Activated naive CD8-positive, alpha-beta T cell (primary cell): ENCODE results near the gene CDH13.

Source experiments
- H3K27ac Mint-ChIP-seq: one replicate; pipeline ENCODE4 v1.8.0; 2021; ENCODE audit warnings: mixed read lengths
- H3K27me3 Mint-ChIP-seq: one replicate; pipeline ENCODE4 v1.8.0; 2021; ENCODE audit warnings: mixed read lengths
- H3K36me3 Mint-ChIP-seq: one replicate; pipeline ENCODE4 v1.8.0; 2021; ENCODE audit warnings: mixed read lengths
- H3K4me1 Mint-ChIP-seq: one replicate; pipeline ENCODE4 v1.8.0; 2021; ENCODE audit warnings: low read depth, mixed read lengths
- H3K4me3 Mint-ChIP-seq: one replicate; pipeline ENCODE4 v1.8.0; 2021; ENCODE audit warnings: mild to moderate bottlenecking, mixed read lengths
- H3K9me3 Mint-ChIP-seq: one replicate; pipeline ENCODE4 v1.8.0; 2021; ENCODE audit warnings: low read depth, mixed read lengths

The CDH13 gene

DNA sequence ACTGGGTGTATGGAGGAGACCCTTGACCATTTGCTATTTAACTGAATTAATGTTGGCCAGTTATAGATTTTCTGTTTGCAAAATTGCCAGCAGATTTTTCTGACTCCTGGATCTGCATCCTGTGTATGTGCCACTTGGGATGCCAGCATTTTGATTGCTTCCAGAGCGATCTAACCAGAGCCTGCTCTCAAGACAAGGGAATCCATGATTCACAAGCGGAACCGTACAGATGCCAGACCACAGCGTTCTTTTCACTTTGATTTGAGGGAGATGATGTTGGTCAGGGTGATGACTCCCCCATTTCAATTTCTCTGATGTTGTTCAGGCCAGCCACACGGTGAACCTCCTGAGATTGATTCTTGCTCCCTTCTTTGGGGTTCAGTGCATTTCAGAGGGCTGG, 228.7 kb downstream of the CDH13 start:
- no peaks in the 10 kb centered on the region for H3K36me3 Mint-ChIP-seq
- no peak overlapping the region for H3K27ac Mint-ChIP-seq
- H3K9me3 Mint-ChIP-seq = no peaks in the 10 kb centered on the region
- H3K27me3 Mint-ChIP-seq = no peaks in the 10 kb centered on the region
- H3K4me1 Mint-ChIP-seq = no peaks in the 10 kb centered on the region
- no peak overlapping the region for H3K4me3 Mint-ChIP-seq

DNA sequence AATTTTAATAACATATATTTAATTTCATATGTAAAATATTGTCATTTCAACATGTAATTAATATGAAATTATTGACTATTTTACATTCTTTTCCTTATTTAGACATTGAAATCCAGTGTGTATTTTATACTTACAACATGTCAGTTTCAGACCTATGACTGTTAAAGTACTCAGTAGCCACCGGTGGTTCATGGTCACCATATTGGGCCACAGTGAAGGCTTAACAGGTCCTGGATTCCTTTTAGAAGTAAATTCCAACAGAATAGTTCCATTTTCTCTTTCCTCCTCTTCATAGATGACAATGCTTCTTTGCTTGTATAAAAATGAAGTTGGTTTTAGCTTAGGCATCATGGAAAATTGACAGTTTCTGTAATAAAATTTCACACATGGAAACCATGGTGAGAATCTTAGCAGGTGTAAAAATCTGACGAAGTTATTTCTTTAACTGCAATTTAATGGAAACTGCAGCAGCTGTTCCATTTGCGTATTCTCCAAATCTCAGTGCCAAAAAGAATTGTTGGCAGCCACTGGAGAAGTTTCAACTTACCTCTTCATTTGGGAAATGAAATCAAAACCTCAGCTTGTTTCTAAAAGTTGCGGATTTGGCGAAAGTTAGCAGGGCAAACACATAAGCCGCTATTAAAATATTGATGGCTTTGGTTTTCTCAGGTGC, 231.1 kb downstream of the CDH13 start:
- Mint-ChIP-seq H3K4me3 (no peak overlapping the region), H3K9me3 (no peaks in the 10 kb centered on the region), H3K36me3 (no peaks in the 10 kb centered on the region), H3K4me1 (no peaks in the 10 kb centered on the region), H3K27ac (no peak overlapping the region), H3K27me3 (peaks cover 2% of the 10 kb centered on the region)

DNA sequence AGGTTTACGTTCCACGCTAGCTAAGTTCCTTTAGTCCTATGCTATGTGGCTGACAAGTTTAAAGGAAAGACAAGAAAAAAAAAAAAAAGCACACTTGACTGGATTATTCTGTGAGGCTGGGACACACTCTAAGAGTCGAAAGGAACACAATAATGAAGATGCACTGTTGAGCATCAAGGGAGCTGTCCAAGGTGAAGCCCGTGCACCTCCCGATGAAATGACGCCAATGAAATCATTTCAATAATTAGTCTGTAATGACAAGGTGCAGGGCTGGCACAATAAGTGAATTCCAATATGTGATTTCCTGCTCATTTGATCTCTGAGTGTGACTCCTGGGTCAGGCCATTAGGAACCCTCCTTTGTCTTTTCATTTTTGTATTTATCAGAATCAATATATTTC, 232.9 kb downstream of the CDH13 start:
- Mint-ChIP-seq H3K27me3 (peaks cover 2% of the 10 kb centered on the region), H3K9me3 (no peaks in the 10 kb centered on the region), H3K4me3 (no peak overlapping the region), H3K36me3 (no peaks in the 10 kb centered on the region), H3K27ac (no peak overlapping the region), H3K4me1 (no peaks in the 10 kb centered on the region)

DNA sequence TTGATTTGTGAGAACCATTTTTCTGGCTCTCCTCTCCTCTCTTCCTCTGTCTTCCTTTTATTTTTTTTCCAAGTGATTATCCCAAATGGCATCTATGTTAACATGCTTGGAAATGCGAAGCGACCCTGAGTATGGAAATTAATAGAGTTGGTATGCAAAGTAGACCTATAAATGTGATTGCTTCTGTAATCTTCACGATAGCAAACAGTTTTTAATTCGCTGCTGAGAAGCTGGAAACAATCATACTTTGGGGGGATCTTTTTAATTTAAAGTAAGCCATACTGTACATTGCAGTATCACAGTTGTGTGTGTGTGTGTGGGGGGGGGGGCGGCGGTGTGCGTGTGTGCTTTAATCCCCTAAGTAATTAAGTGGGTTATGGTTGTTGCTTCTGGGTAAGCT, 233.3 kb downstream of the CDH13 start:
- no peaks in the 10 kb centered on the region for H3K36me3 Mint-ChIP-seq
- H3K4me1 Mint-ChIP-seq = no peaks in the 10 kb centered on the region
- no peaks in the 10 kb centered on the region for H3K9me3 Mint-ChIP-seq
- H3K4me3 Mint-ChIP-seq = no peak overlapping the region
- H3K27me3 Mint-ChIP-seq = peaks cover 2% of the 10 kb centered on the region
- no peak overlapping the region for H3K27ac Mint-ChIP-seq

DNA sequence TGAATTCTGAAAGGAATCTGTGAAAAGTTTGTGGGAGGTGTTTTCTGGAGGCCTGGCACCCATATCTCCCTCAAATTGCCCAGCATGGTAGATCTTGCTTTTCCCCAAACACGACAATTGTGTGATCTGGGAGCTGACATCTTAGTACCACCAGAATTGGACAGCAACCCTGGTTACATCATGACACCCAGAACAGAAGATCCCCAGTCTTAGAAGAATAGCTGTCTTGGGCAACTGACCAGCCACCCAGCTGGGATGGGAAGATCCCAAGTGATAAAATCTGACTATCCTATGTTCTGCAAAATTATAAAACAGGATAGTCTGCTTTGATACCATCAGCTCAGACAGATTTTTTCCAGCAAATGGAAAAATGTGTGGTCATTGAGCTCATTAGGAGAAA, 235.3 kb downstream of the CDH13 start:
- H3K4me3 Mint-ChIP-seq = no peak overlapping the region

DNA sequence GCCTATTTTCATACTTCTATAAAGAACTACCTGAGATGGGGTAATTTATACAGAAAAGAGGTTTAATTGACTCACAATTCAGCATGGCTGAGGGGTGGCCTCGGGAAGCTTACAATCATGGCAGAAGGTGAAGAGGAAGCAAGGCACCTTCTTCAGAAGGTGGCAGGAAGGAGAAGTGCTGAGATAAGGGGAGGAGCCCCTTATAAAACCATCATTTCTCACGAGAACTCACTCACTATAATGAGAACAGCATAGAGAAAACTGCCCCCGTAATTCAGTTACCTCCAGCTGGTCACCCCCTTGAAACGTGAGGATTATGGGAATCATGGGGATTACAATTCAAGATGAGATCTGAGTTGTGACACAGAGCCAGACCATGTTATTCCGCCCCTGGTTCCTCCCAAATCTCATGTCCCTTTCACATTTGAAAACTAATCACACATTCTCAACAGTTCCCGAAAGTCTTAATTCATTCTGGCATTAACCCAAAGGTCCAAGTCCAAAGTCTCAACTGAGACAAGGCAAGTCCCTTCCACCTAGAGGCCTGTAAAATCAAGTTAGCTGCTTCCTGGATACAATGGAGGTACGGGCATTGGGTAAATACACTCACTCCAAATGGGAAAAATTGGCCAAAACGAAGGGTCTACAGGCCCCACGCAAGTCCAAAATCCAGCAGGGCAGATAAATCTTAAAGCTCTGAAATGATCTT, 237.7 kb downstream of the CDH13 start:
- Mint-ChIP-seq H3K4me1 (no peaks in the 10 kb centered on the region), H3K27ac (no peak overlapping the region), H3K36me3 (no peaks in the 10 kb centered on the region), H3K9me3 (no peaks in the 10 kb centered on the region), H3K4me3 (no peak overlapping the region), H3K27me3 (peaks cover 2% of the 10 kb centered on the region)

More for the DNA sequence above, 235.3 kb downstream of the CDH13 start:
- no peaks in the 10 kb centered on the region for H3K4me1 Mint-ChIP-seq
- H3K9me3 Mint-ChIP-seq = no peaks in the 10 kb centered on the region
- no peaks in the 10 kb centered on the region for H3K36me3 Mint-ChIP-seq
- H3K27ac Mint-ChIP-seq = no peak overlapping the region
- H3K27me3 Mint-ChIP-seq = peaks cover 2% of the 10 kb centered on the region

DNA sequence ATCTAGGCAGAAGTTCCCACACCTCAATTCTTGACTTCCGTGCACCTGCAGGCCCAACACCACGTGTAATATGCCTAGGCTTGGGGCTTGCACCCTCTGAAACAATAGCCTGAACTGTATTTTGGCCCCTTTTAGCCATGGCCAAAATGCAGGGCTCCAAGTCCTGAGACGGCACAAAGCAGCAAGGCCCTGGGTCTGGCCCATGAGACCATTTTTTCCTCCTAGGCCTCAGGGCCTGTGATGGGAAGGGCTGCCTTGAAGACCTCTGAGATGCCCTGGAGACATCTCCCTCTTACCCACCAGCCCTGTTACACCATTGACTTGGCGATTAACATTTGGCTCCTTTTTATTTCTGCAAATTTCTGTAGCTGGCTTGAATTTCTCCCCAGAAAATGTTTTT, 238.6 kb downstream of the CDH13 start:
- H3K4me3 Mint-ChIP-seq = no peak overlapping the region
- H3K27me3 Mint-ChIP-seq = peaks cover 4% of the 10 kb centered on the region
- peaks cover 7% of the 10 kb centered on the region for H3K9me3 Mint-ChIP-seq
- no peak overlapping the region for H3K27ac Mint-ChIP-seq
- no peaks in the 10 kb centered on the region for H3K36me3 Mint-ChIP-seq
- no peaks in the 10 kb centered on the region for H3K4me1 Mint-ChIP-seq

DNA sequence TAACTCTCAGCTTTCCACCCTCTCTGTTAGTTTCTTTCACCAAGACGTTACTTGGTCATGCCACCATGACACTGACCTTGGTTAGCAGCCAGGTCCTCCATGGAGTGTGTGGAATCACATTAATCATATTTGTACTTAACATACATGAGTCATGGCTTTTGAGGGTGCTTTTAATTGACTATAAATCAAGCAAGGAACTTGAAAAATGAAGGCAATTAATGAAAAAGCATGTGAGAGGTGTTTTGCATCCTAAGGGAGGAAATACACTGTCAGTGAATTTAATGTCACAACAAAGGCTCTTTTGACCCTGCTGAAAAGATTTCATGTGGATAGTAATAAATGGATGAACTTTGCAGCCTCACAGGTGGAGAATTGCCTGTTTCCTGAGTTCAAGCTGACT, 240.7 kb downstream of the CDH13 start:
- Mint-ChIP-seq H3K4me3 (no peak overlapping the region), H3K27ac (no peak overlapping the region), H3K27me3 (peaks cover 2% of the 10 kb centered on the region), H3K4me1 (no peaks in the 10 kb centered on the region), H3K36me3 (no peaks in the 10 kb centered on the region), H3K9me3 (peaks cover 12% of the 10 kb centered on the region)

DNA sequence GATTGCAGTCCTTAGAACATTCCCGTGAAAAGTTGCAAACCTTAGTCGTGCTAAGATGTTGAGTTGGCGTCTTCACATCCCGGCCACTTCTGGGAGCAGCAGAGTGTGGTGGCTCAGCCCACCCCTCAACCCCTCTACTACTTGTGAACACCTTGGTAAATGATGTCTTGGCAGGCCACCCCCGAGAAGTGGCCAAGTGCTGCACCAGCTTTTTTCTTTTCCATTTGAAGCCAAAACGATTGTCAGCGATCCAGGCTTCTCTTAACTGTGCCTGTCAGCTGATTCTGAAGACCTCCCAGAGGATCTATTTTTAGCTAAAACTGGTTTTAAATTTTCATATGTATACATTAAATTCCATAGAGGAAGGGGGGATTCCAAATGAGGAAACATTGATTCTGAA, 247.5 kb downstream of the CDH13 start:
- Mint-ChIP-seq H3K4me1 (no peaks in the 10 kb centered on the region), H3K27ac (no peak overlapping the region), H3K27me3 (peaks cover 3% of the 10 kb centered on the region), H3K9me3 (peaks cover 12% of the 10 kb centered on the region), H3K4me3 (no peak overlapping the region), H3K36me3 (no peaks in the 10 kb centered on the region)

DNA sequence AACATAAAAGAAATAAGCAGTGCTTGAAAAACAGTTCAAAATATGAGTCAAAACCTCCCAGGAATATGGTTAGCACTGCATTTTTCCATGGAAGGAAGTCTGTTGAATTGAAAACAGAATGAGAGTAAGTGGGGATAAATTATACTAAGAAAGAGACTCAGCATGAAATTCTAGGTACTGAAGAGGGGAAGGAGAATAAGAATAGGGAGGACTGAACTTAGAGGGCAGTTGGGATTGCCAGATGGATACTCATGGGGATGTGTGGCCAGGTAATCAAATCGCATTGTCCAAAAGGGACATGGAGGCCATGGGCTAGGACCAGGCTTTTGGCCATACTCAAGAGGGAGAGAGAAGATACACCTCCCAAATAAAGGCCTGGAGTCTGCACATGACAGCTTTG, 247.9 kb downstream of the CDH13 start:
- H3K27ac Mint-ChIP-seq = no peak overlapping the region
- no peak overlapping the region for H3K4me3 Mint-ChIP-seq
- no peaks in the 10 kb centered on the region for H3K4me1 Mint-ChIP-seq
- peaks cover 3% of the 10 kb centered on the region for H3K27me3 Mint-ChIP-seq
- no peaks in the 10 kb centered on the region for H3K36me3 Mint-ChIP-seq
- peaks cover 11% of the 10 kb centered on the region for H3K9me3 Mint-ChIP-seq

DNA sequence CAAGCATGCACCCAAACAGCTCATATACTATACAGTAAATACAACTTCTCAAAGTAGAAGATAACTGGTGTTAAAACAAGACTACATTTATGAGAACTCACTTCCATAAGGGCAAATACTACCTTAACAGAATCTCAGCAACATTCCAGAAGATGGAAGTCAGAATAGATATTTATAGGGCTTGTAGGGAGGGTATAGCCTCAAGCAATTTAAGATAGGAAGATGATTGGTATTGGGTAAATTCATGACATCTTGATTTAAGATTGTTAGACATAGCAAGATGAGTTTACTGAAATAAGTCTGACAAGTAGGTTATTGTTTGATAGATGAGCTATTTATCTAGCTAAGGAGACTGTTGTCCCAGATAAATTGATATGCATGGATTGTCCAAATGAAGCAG, 250.2 kb downstream of the CDH13 start:
- H3K4me1 Mint-ChIP-seq = no peaks in the 10 kb centered on the region
- no peaks in the 10 kb centered on the region for H3K9me3 Mint-ChIP-seq
- H3K4me3 Mint-ChIP-seq = no peak overlapping the region

DNA sequence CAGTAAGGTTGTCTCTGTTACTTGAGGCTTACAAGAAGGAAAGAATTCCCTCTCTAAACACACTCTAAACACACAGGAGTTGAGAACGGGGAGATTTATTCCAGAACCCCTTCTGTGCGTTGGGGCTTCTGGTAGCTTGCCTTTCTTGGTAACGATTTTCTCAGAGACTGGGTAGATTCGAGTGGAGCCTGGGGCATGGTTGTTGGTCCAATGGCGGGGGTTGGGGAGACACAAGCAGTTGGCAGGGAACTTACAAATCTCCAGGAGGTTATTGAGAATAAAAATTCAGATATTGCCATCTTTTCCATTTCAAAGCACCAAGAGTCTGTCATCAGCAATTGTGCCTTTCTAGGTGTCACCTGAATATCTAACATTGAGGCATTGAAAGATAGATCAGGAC, 251.7 kb downstream of the CDH13 start:
- Mint-ChIP-seq H3K4me3 (no peak overlapping the region), H3K27ac (no peak overlapping the region), H3K4me1 (no peaks in the 10 kb centered on the region), H3K36me3 (no peaks in the 10 kb centered on the region), H3K9me3 (no peaks in the 10 kb centered on the region), H3K27me3 (peaks cover 3% of the 10 kb centered on the region)

More for the DNA sequence above, 250.2 kb downstream of the CDH13 start:
- Mint-ChIP-seq H3K36me3 (no peaks in the 10 kb centered on the region), H3K27me3 (peaks cover 1% of the 10 kb centered on the region), H3K27ac (no peak overlapping the region)

DNA sequence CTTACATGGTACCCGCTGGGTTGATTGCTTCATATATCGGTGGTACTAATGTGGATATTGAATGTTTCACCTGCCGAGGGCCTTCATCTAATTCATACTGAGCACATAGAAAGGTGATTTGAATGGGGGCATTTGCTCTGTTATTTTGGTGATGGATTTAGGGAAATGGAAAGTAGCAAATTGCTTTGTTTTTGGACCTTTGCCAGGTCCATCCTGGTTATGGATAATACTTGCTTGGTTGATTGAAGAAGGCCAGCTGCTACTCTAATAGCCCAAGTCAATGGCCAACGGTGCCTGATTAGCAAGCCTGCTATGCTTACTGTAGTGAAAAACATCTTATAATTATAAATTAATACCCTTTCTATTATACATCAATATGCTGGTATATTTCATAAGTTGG, 253.6 kb downstream of the CDH13 start:
- H3K9me3 Mint-ChIP-seq = no peaks in the 10 kb centered on the region
- no peak overlapping the region for H3K27ac Mint-ChIP-seq
- H3K4me1 Mint-ChIP-seq = no peaks in the 10 kb centered on the region
- no peaks in the 10 kb centered on the region for H3K36me3 Mint-ChIP-seq
- no peak overlapping the region for H3K4me3 Mint-ChIP-seq
- peaks cover 3% of the 10 kb centered on the region for H3K27me3 Mint-ChIP-seq

DNA sequence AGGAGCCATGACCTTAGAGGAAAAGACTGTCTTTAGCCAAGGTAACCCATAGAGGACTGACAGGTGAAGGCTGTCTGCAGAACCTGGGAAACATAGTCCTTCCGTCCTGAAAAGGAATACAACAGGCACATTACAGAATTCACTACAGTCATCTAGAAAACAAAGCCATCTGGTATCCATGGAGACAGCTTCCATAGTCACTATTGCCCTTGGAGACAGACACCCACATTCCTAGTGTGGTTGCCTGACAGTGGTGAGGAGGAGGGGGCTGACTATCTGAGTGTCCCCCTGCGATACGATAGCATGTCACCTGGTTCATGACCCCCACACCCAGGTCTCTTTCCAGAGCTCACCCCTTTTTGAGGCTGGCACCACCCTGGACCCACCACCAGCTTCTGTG, 254.7 kb downstream of the CDH13 start:
- H3K4me1 Mint-ChIP-seq = no peaks in the 10 kb centered on the region
- no peaks in the 10 kb centered on the region for H3K9me3 Mint-ChIP-seq
- no peaks in the 10 kb centered on the region for H3K36me3 Mint-ChIP-seq
- no peak overlapping the region for H3K4me3 Mint-ChIP-seq
- H3K27ac Mint-ChIP-seq = no peak overlapping the region
- peaks cover 3% of the 10 kb centered on the region for H3K27me3 Mint-ChIP-seq

DNA sequence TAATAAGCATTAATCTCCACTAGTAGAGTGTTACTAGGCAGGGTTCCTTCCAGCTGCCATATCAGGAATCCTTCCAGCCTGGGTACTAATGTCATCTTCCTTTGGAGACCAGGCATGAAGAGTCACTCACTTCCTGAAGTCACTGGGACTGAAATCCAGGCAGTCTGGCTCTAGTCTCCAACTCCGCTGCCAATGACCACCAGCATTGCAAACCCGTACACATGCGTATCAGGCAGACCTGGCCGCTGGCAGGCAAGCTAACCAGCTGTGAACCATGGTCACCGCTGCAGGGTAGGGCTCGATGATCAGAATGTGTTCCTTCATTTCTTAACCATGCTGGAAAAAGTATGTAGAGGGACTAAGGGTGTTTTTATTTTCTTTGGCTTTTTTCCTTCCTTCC, 255.5 kb downstream of the CDH13 start:
- Mint-ChIP-seq H3K9me3 (no peaks in the 10 kb centered on the region), H3K36me3 (no peaks in the 10 kb centered on the region), H3K4me3 (no peak overlapping the region), H3K27ac (no peak overlapping the region), H3K27me3 (peaks cover 3% of the 10 kb centered on the region), H3K4me1 (no peaks in the 10 kb centered on the region)
